Measurements from ENCODE around the gene GLYATL1.

The GLYATL1 gene

GRCh38 chr11:58939277-58939676 lies at the start of gene GLYATL1:
Gene GLYATL1 (plus strand): TSS chr11:58939488. CDS start chr11:58947088, 7,600 bp downstream.
- DNase-seq (ENCODE audit: low read depth) = no peak

GRCh38 chr11:58893899-58894298 lies 45.4 kb upstream of the GLYATL1 start:
- no peak for DNase-seq (ENCODE audit: low read depth)

- peak; percentile 10 for DNase-seq (ENCODE audit: low read depth)
Measured at GRCh38 chr11:58898106-58898505, 41.2 kb upstream of the GLYATL1 start.

- peak; percentile 60 for DNase-seq (ENCODE audit: low read depth)
Measured at GRCh38 chr11:58900479-58901420, 38.5 kb upstream of the GLYATL1 start.

GRCh38 chr11:58902881-58903280 lies 36.4 kb upstream of the GLYATL1 start:
- no peak for DNase-seq (ENCODE audit: low read depth)

- peak; percentile 41 for DNase-seq (ENCODE audit: low read depth)
Measured at GRCh38 chr11:58905011-58905720, 34.1 kb upstream of the GLYATL1 start.

GRCh38 chr11:58905721-58906547 lies 33.4 kb upstream of the GLYATL1 start:
- DNase-seq (ENCODE audit: low read depth) = peak; percentile 68

GRCh38 chr11:58907780-58908179 lies 31.5 kb upstream of the GLYATL1 start:
- DNase-seq (ENCODE audit: low read depth) = no peak

GRCh38 chr11:58912124-58912523 lies 27.2 kb upstream of the GLYATL1 start:
- DNase-seq (ENCODE audit: low read depth) = no peak

GRCh38 chr11:58913685-58914084 lies 25.6 kb upstream of the GLYATL1 start:
- DNase-seq (ENCODE audit: low read depth) = no peak

GRCh38 chr11:58914821-58915543 lies 24.3 kb upstream of the GLYATL1 start:
- DNase-seq (ENCODE audit: low read depth) = no peak

GRCh38 chr11:58916637-58917036 lies 22.7 kb upstream of the GLYATL1 start:
- DNase-seq (ENCODE audit: low read depth) = no peak

GRCh38 chr11:58917159-58917783 lies 22.0 kb upstream of the GLYATL1 start:
- DNase-seq (ENCODE audit: low read depth) = no peak

- no peak for DNase-seq (ENCODE audit: low read depth)
Measured at GRCh38 chr11:58919561-58919960, 19.7 kb upstream of the GLYATL1 start.

GRCh38 chr11:58919980-58920379 lies 19.3 kb upstream of the GLYATL1 start:
- no peak for DNase-seq (ENCODE audit: low read depth)

- DNase-seq (ENCODE audit: low read depth) = no peak
Measured at GRCh38 chr11:58921778-58922390, 17.4 kb upstream of the GLYATL1 start.

- DNase-seq (ENCODE audit: low read depth) = no peak
Measured at GRCh38 chr11:58922479-58922878, 16.8 kb upstream of the GLYATL1 start.

- no peak for DNase-seq (ENCODE audit: low read depth)
Measured at GRCh38 chr11:58923300-58923788, 15.9 kb upstream of the GLYATL1 start.

GRCh38 chr11:58924230-58924629 lies 15.1 kb upstream of the GLYATL1 start:
- DNase-seq (ENCODE audit: low read depth) = no peak

GRCh38 chr11:58926251-58926650 lies 13.0 kb upstream of the GLYATL1 start:
- no peak for DNase-seq (ENCODE audit: low read depth)

All from fibroblast of the conjunctiva (primary cell).